ENCODE results near the gene BEND7.
"Not testable (repeated sequence)": the region's sequence is repeated elsewhere in the genome, so short reads cannot be mapped to it uniquely, and the experiment has no call there.

BEND7 gene

GRCh38 chr10:13481690-13482089 is 47.1 kb downstream of the BEND7 start:
- no peak for DNase-seq (ENCODE audit: low spot score)

DNA sequence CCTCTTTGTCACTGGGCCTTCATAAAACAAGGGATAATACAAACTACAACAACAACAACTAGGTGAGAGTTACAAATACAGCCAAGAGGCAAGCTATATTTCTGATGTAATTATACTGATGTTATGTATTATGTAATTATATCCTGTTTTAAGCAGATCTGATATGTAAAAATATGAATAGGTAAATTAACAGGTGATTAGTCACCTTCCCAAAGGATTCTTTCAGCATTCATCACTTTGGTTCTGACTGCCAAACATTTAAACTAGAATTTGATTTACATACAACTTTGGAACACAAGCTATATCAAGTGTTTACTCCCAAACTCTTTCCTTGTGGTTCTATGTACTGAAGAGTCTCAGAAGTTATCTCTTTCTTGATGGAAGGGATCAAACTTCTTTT is 53.7 kb downstream of the BEND7 start:
- DNase-seq (ENCODE audit: low spot score), result no peak

GRCh38 chr10:13473986-13474385 is 54.8 kb downstream of the BEND7 start:
- no peak for DNase-seq (ENCODE audit: low spot score)

DNA sequence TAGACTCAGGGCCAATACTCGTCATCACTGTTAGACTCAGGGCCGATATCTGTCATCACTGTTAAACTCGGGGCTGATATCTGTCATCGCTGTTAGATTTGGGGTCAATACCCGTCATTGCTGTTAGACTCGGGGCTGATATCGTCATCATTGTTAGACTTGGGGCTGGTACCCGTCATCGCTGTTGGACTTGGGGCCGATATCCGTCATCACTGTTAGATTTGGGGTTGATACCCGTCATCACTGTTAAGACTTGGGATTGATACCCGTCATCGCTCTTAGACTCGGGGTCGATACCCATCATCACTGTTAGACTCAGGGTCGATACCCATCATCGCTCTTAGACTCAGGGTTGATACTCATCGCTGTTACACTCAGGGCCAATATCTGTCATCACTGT is 56.5 kb downstream of the BEND7 start:
- DNase-seq (ENCODE audit: low spot score), result no peak

DNA sequence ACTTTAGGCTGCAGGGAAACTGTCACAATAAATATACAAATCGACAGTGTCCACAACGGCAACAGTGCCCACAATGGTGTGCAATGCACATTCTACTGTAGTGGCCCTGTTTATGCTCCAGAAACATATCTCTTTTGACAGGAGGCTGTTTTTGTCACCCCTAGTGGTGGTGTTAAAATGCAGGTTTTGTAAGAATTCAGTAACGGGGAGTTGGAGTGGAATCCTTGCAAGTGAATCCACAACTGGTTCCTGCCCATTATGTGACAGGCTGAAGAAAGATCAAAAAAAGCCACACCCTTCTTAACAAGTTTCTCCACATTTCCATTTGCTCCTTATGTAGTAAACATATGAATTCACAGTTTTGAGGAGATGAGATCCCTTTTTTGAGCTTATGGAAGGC is 58.5 kb downstream of the BEND7 start:
- no peak for DNase-seq (ENCODE audit: low spot score)

GRCh38 chr10:13462551-13462950 is 66.3 kb downstream of the BEND7 start:
- no peak for DNase-seq (ENCODE audit: low spot score)

DNA sequence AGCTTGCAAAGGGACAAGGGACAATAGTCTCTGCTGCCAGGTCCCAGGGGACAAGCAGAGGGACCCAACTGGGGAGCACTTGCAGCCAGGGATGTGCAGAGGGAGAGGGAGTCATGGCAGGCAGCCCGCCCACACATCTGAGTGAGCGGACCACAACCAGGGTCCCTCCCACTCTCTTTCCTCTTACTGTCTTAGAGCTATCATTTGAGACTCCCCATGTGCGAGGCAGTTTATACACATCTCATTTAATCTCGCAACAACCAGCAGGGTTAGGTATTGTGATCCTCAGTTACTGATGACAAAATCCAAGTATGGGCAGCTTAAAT is 70.2 kb downstream of the BEND7 start:
- DNase-seq (ENCODE audit: low spot score), result no peak

DNA sequence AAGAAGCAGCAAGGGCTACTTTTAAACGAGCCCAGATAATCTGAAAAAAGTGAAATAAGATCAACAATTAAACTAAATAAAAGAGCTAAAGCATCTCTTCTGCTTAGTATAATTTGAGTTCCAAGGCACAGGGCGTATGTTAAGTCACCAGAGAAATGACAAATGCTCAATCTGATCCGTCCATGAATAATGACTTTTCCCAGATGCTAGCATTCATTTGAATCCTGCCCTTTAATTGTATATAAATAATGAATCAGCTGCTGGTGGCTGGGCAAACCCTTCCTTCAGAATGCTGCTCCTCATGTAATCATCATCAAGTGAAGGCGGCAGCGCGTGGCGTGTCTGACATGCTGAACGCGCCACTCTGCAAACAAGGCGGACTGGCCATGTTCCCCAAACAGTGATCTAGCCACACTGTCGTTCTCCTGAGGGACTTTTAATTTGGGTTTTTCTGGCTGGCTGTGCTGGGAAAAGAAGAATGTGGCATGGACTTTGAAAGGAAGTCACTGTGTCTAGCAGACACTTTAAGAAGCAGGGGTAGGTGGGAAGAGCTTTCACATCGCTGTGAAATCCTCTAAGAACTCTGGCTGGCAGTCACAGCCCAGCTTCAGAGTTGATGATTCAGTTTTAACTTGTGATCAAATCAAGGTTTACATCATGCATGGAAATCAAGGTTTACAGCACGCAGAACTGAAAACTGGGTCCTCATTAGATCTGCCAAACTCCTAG is 70.7 kb downstream of the BEND7 start:
- DNase-seq (ENCODE audit: low spot score), result no peak

DNA sequence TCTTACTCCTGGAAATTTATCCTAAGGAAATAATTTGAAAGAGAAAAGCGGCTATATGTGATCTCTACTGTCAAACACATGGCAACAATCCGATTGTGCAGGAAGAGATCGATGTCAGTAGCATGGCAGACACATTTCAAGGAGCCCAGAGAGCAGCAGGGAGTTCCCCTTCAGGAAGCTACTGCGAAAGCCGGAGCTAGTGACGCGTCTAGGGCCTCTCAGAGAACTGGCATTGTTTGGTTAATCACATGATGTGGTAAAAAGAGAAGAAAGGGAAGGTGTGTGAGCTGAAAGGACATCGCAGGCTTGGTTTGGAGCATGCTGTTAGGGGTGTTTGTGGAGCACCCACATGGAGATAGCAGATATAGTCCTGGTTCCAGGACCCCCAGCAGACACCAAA is 74.9 kb downstream of the BEND7 start:
- DNase-seq (ENCODE audit: low spot score), result no peak

DNA sequence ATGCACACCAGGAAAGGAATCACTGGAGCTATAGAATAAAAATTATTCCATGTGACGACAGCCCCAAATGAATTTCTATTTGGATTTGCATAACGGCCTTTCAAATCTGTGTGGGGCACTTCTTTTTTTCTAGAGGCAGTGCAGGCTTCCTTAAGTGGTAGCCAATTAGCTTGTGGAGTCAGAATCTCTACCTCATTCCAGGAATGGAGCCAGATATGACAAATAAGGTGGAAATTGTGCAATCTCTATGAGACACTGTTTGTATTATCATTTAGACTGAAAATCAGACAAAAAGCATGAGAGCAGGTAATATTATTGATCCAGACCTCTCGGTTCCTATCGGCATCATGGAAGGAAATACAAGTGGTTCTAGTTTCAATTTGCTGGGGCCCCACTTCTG is 78.7 kb downstream of the BEND7 start:
- no peak for DNase-seq (ENCODE audit: low spot score)

GRCh38 chr10:13449296-13449695 is 79.5 kb downstream of the BEND7 start:
- DNase-seq (ENCODE audit: low spot score), result no peak

- no peak for DNase-seq (ENCODE audit: low spot score)
Measured at GRCh38 chr10:13448216-13448615, 80.6 kb downstream of the BEND7 start.

DNA sequence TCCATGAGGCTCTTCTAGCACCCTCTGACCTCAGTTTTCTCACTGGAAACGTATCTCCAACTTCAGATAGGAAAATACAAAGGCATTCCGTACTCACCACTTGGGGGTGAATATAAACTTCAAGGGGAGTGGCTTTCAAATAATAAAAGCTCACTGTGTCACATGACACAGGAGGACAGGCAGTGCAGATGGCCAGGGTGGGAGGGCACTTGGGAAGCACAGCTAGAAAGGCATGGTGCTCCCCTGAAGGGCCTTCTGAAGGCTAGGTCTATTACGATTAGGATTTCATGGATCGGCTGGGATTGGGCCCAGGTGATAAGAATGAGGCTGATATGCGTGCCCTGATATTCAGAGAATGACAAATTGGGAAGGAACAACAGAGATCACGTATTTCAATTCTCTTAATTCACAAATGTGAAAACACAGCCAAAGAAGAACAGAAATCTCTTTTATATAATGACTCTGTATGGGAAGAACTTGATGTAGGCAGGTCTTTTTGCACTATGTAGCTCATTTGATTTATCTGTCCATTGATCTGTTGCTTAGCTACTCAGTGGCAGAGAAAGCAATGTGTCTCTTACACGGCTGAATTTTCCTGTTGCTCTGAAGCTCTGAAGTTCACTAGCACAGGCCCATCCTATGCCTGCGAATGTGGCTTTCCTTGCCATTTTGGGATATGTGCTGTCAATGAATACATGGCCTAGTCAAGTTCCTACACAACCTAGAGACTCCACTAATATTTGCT is 83.0 kb downstream of the BEND7 start:
- DNase-seq (ENCODE audit: low spot score), result no peak

DNA sequence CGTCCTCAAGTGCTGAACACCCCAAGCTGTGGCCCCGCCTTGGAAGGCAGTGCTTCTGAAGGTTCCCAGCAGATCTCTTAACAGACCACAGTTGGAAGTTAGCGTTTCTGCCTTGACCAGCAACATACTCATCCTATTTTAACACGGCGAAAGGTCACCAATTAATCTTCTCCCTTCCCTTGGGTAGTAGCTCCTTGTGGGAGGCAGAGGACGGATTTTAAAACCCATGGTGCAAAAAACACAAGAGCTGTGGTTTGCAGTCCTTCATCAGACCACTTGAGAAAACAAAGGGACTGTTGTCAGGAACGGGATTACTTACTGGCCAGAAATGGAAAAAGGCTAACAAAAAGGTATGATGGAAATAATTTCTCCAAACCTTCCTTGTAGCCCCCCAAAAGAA is 87.3 kb downstream of the BEND7 start:
- DNase-seq (ENCODE audit: low spot score), result no peak

- peak; percentile 46 for DNase-seq (ENCODE audit: low spot score)
Measured at GRCh38 chr10:13440185-13441061, 88.4 kb downstream of the BEND7 start.

DNA sequence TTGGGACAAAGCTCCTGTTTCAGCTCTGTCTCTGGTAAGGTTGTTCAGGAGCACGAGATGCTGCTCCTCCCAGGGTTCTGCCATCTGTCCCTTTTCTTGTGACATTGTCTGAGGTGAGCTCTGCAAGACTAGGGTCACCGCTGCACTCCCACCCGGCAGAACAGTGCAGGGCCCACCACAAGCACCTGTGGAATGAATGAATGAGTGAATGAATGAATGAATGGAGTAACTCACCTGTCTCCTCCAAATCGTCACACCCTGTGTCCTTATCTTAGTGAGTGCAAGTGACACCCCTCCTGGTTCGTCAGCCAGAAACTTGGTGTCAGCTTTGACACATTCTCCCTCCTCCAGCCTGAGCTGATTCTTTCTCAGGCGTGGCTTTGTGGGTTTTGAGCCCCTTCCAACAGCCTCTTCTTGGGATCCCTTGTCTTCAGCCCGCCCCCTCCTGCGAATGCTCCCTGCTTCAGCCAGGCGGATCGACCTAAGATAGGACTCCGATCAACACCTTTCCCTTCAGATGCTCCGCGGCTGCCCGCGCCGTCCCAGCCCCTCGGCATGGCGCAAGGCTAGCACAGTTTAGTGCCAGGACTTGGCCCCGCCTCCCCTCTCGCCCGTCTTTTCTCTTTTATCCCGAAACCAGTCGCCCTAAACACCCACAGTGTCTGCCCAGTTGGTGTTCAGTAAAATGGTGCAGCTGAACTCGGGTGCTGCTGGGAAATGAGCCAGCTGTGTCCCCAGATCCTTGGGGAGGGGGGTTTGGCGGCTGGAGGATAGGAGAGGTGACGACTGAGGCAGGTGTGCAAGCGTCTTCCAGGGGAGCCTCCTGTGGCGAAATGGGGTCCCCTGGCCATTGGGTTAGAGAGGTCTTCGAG is 89.3 kb downstream of the BEND7 start:
- no peak for DNase-seq (ENCODE audit: low spot score)

DNA sequence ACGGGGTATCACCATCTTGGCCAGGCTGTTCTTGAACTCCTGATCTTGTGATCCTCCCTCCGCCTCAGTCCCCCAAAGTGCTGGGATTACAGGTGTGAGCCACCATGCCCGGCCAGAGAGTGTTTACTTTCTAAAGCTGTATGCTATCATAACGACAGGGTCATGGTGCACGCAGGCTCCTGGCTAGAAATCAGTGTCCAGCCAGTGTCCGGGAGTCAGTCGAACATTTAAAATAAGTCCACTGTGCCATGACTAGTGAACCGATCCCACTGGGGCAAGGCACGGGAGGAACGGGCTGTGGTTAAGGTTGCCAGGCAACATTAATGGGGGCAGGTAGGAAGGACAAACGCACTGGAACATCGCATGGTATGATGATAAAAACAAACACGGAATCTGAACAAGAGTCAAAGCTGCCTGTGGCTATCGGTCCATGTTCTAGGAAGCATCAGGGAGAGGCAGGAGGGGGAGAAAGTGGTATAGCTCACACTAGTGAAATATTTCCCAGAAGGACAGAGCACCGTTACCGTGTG is 91.7 kb downstream of the BEND7 start:
- DNase-seq (ENCODE audit: low spot score), result no peak

GRCh38 chr10:13427943-13428342 is 100.9 kb downstream of the BEND7 start:
- not testable (repeated sequence) for DNase-seq (ENCODE audit: low spot score)

GRCh38 chr10:13425397-13425796 is 103.4 kb downstream of the BEND7 start:
- no peak for DNase-seq (ENCODE audit: low spot score)

GRCh38 chr10:13422800-13423199 is 106.0 kb downstream of the BEND7 start:
- no peak for DNase-seq (ENCODE audit: low spot score)

DNA sequence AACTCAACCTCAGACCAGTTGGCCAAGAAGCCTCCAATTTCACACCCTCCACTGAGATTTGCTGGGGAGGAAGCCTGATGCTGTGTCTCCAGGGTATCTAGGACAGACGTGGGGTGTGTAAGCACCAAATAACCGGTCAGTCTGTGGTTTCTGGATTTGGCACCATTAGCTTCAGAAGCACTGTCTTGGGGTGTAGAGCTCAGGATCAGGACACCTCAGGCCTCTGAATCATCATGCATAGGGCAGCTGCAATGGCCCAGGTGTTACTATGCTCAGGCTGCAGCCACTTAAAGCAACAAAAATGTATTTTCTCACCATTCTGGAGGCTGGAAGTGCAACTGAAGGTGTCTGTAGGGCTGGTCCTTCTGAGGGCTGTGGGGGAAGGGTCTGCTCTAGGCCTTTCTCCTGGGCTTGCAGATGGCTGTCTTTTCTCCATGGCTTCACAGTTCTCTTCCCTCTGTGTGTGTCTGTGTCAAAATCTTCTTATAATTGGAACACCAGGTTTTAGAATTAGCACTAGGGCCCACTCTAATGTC is 107.4 kb downstream of the BEND7 start:
- no peak for DNase-seq (ENCODE audit: low spot score)
